Measurements from ENCODE around the gene MXD4.

DNA sequence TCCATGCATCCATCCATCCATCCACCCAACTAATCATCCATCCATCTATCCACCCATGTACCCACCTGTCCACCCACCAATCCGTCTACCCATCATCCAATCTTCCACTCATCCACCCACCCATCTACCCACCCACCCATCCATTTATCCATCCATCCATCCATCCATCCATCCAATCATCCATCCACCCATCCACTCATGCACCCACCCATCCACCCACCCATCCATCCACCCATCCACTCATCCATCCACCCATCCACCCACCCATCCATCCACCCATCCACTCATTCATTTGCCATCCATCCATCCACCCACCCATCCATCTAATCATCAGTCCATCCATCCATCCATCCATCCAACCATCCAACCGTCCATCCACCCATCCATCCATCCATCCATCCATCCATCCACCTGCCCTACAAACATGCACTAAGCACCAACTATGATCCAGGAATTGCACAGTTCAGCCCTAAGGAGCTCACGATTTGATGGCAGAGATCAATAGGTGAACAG, 21.3 kb upstream of the MXD4 start:
- TF ChIP-seq, protein P1, sequence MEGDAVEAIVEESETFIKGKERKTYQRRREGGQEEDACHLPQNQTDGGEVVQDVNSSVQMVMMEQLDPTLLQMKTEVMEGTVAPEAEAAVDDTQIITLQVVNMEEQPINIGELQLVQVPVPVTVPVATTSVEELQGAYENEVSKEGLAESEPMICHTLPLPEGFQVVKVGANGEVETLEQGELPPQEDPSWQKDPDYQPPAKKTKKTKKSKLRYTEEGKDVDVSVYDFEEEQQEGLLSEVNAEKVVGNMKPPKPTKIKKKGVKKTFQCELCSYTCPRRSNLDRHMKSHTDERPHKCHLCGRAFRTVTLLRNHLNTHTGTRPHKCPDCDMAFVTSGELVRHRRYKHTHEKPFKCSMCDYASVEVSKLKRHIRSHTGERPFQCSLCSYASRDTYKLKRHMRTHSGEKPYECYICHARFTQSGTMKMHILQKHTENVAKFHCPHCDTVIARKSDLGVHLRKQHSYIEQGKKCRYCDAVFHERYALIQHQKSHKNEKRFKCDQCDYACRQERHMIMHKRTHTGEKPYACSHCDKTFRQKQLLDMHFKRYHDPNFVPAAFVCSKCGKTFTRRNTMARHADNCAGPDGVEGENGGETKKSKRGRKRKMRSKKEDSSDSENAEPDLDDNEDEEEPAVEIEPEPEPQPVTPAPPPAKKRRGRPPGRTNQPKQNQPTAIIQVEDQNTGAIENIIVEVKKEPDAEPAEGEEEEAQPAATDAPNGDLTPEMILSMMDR (IDR thresholded peaks at IDR 0.05; ENCODE audit: low read length): no peak
- TF ChIP-seq EZH2 (optimal IDR thresholded peaks at IDR 0.05; ENCODE audit: low read depth, low read length) (no peak), EZH2phosphoT487 (IDR thresholded peaks at IDR 0.05; ENCODE audit: low read length) (no peak)

Measured in MM.1S (cell line).